Astrocyte (in vitro differentiated cells and primary cell): Measurements from ENCODE around the gene DSTN. TPM values are rescaled to one million over a fixed set of nuclear protein-coding genes. Genes with fewer than 3 reads are reported as not detected.

Experiments used
- DNase-seq: peaks from one replicate; pipeline ENCODE4 v3.0.0-alpha.2; 2010; ENCODE audit warnings: low read depth
- FAIRE-seq: peaks from 2 replicates; lab custom pipeline; 2011; peaks lifted over from hg19 to GRCh38; lab: Jason Lieb, UNC
- H2AFZ ChIP-seq: 2 replicates; pipeline ENCODE4 v1.6.0; 2012; ENCODE audit warnings: low read depth, low read length, inconsistent platforms
- H3K27ac ChIP-seq: 2 replicates; pipeline ENCODE4 v1.5.1; 2011; ENCODE audit warnings: low read depth, low read length, inconsistent platforms
- H3K27me3 ChIP-seq: 2 replicates; pipeline ENCODE4 v1.6.0; 2011; ENCODE audit warnings: low read length, inconsistent platforms; ENCODE audit not compliant: insufficient read depth
- H3K36me3 ChIP-seq: 2 replicates; pipeline ENCODE4 v1.5.1; 2011; ENCODE audit warnings: low read length, inconsistent platforms; ENCODE audit not compliant: insufficient read depth
- H3K4me1 ChIP-seq: 2 replicates; pipeline ENCODE4 v1.5.1; 2011; ENCODE audit warnings: low read length, inconsistent platforms; ENCODE audit not compliant: insufficient read depth
- H3K4me2 ChIP-seq: 2 replicates; pipeline ENCODE4 v1.6.0; 2012; ENCODE audit warnings: low read length, inconsistent platforms
- H3K4me3 ChIP-seq: 2 replicates; pipeline ENCODE4 v1.5.1; 2011; ENCODE audit warnings: low read depth, mild to moderate bottlenecking, low read length, inconsistent platforms; ENCODE audit not compliant: insufficient read depth
- H3K79me2 ChIP-seq: 2 replicates; pipeline ENCODE4 v1.6.0; 2012; ENCODE audit warnings: mild to moderate bottlenecking, low read length, inconsistent platforms; ENCODE audit not compliant: insufficient read depth
- H3K9ac ChIP-seq: 2 replicates; pipeline ENCODE4 v1.6.0; 2012; ENCODE audit warnings: mild to moderate bottlenecking, low read length, inconsistent platforms
- H3K9me3 ChIP-seq: 2 replicates; pipeline ENCODE4 v1.5.1; 2012; ENCODE audit warnings: low read depth, mild to moderate bottlenecking, low read length, inconsistent platforms; ENCODE audit not compliant: insufficient read depth
- H4K20me1 ChIP-seq: 2 replicates; pipeline ENCODE4 v1.6.0; 2012; ENCODE audit warnings: low read length, inconsistent platforms; ENCODE audit not compliant: insufficient read depth
- H3K27ac Mint-ChIP-seq: one replicate; pipeline ENCODE4 v1.8.0; 2021; ENCODE audit warnings: mild to moderate bottlenecking, mixed read lengths; ENCODE audit not compliant: unreplicated experiment
- H3K27me3 Mint-ChIP-seq: one replicate; pipeline ENCODE4 v1.8.0; 2021; ENCODE audit warnings: low read depth, mixed read lengths; ENCODE audit not compliant: unreplicated experiment
- H3K36me3 Mint-ChIP-seq: one replicate; pipeline ENCODE4 v1.8.0; 2021; ENCODE audit warnings: low read depth, mixed read lengths; ENCODE audit not compliant: unreplicated experiment
- H3K4me1 Mint-ChIP-seq: one replicate; pipeline ENCODE4 v1.8.0; 2021; ENCODE audit warnings: low read depth, mixed read lengths; ENCODE audit not compliant: unreplicated experiment
- H3K4me3 Mint-ChIP-seq: one replicate; pipeline ENCODE4 v1.8.0; 2021; ENCODE audit warnings: mild to moderate bottlenecking, moderate library complexity, mixed read lengths; ENCODE audit not compliant: unreplicated experiment
- H3K9me3 Mint-ChIP-seq: one replicate; pipeline ENCODE4 v1.8.0; 2021; ENCODE audit warnings: mild to moderate bottlenecking, mixed read lengths; ENCODE audit not compliant: unreplicated experiment
- CTCF ChIP-seq: IDR thresholded peaks from 2 replicates; pipeline ENCODE4 v1.5.1; 2011; ENCODE audit warnings: low read depth, mild to moderate bottlenecking, inconsistent platforms, low read length, moderate library complexity; ENCODE audit not compliant: insufficient read depth
- EZH2 ChIP-seq: IDR thresholded peaks from 2 replicates; pipeline ENCODE4 v1.6.1; 2012; ENCODE audit warnings: mild to moderate bottlenecking, low read length, inconsistent platforms; ENCODE audit not compliant: insufficient read depth
- total RNA-seq: library from RNA; stranded (reverse); gene quantifications from 2 replicates; pipeline ENCODE4 v1.2.1, GENCODE V29; 2021

The DSTN gene
- total RNA-seq, 1 donor from 2014 or later: 552 TPM

GRCh38 chr20:17558154-17558940 is 11.5 kb upstream of the DSTN start:
- no peaks in the 10 kb centered on the region for H3K9me3 Mint-ChIP-seq
- no peaks in the 10 kb centered on the region for H3K27me3 Mint-ChIP-seq

GRCh38 chr20:17558941-17559304 is 11.0 kb upstream of the DSTN start:
- Histone ChIP-seq H3K9ac (peak overlapping the region; percentile 90), H3K4me3 (peak overlapping the region; percentile 58), H3K27me3 (no peaks in the 10 kb centered on the region), H3K27ac (peak overlapping the region; percentile 100), H4K20me1 (no peaks in the 10 kb centered on the region), H3K79me2 (no peaks in the 10 kb centered on the region), H3K4me1 (peaks cover 37% of the 10 kb centered on the region), H3K9me3 (no peaks in the 10 kb centered on the region), H2AFZ (no peak overlapping the region), H3K4me2 (peak overlapping the region; percentile 87), H3K36me3 (no peaks in the 10 kb centered on the region)
- H3K27ac Mint-ChIP-seq: peak overlapping the region; percentile 99
- no peaks in the 10 kb centered on the region for H3K27me3 Mint-ChIP-seq
- H3K4me3 Mint-ChIP-seq: peak overlapping the region; percentile 76
- FAIRE-seq (no peak), DNase-seq (no peak)
- peaks cover 49% of the 10 kb centered on the region for H3K4me1 Mint-ChIP-seq
- TF ChIP-seq EZH2: no peak
- TF ChIP-seq CTCF: no peak
- no peaks in the 10 kb centered on the region for H3K9me3 Mint-ChIP-seq
- H3K36me3 Mint-ChIP-seq: no peaks in the 10 kb centered on the region

More at GRCh38 chr20:17558154-17558940, 11.5 kb upstream of the DSTN start:
- H3K9ac ChIP-seq: peak overlapping the region; percentile 90
- H3K79me2 ChIP-seq: no peaks in the 10 kb centered on the region
- peak; percentile 78 for FAIRE-seq
- Mint-ChIP-seq H3K4me3 (peak overlapping the region; percentile 76), H3K4me1 (peaks cover 49% of the 10 kb centered on the region), H3K27ac (peak overlapping the region; percentile 99), H3K36me3 (no peaks in the 10 kb centered on the region)
- no peaks in the 10 kb centered on the region for H3K36me3 ChIP-seq
- H3K4me3 ChIP-seq: peak overlapping the region; percentile 58
- H3K27me3 ChIP-seq: no peaks in the 10 kb centered on the region
- no peaks in the 10 kb centered on the region for H4K20me1 ChIP-seq
- peak overlapping the region; percentile 100 for H3K27ac ChIP-seq
- peak; percentile 95 for DNase-seq
- H3K9me3 ChIP-seq: no peaks in the 10 kb centered on the region
- H3K4me1 ChIP-seq: peaks cover 37% of the 10 kb centered on the region
- peak overlapping the region; percentile 87 for H3K4me2 ChIP-seq
- TF ChIP-seq CTCF: no peak
- no peak for TF ChIP-seq EZH2
- H2AFZ ChIP-seq: no peak overlapping the region

GRCh38 chr20:17559338-17559737 is 10.5 kb upstream of the DSTN start:
- H3K36me3 Mint-ChIP-seq: no peaks in the 10 kb centered on the region
- FAIRE-seq (no peak), DNase-seq (no peak)
- H3K27me3 ChIP-seq: no peaks in the 10 kb centered on the region
- H2AFZ ChIP-seq: no peak overlapping the region
- H3K4me2 ChIP-seq: peak overlapping the region; percentile 87
- peak overlapping the region; percentile 90 for H3K9ac ChIP-seq
- H3K36me3 ChIP-seq: no peaks in the 10 kb centered on the region
- H3K4me3 Mint-ChIP-seq: no peak overlapping the region
- peak overlapping the region; percentile 99 for H3K27ac Mint-ChIP-seq
- H3K27ac ChIP-seq: peak overlapping the region; percentile 100
- peak overlapping the region; percentile 58 for H3K4me3 ChIP-seq
- TF ChIP-seq EZH2: no peak
- TF ChIP-seq CTCF: no peak
- H3K27me3 Mint-ChIP-seq: no peaks in the 10 kb centered on the region
- no peaks in the 10 kb centered on the region for H3K9me3 ChIP-seq
- peaks cover 37% of the 10 kb centered on the region for H3K4me1 ChIP-seq
- H4K20me1 ChIP-seq: no peaks in the 10 kb centered on the region
- H3K9me3 Mint-ChIP-seq: no peaks in the 10 kb centered on the region
- H3K79me2 ChIP-seq: no peaks in the 10 kb centered on the region
- peaks cover 49% of the 10 kb centered on the region for H3K4me1 Mint-ChIP-seq
